ENCODE results near the gene C15orf40. TPM values are rescaled to one million over a fixed set of nuclear protein-coding genes. Genes with fewer than 3 reads are reported as not detected.

C15orf40 gene
- total and polyA plus RNA-seq, 8 donors: 13.0 to 26.7 (median 23.6) TPM

GRCh38 chr15:82985688-82986441 is 25.6 kb downstream of the C15orf40 start, which contains the start of gene RAMAC:
TSS of gene RAMAC (plus strand) at chr15:82986210. CDS start at chr15:82989019, 2,809 bp downstream.
- H3K4me3 ChIP-seq: peak within 1 kb of the TSS; percentile 73 to 79
- H3K27ac ChIP-seq: peak within 1 kb of the TSS; percentile 78 to 80
- DNase-seq: peak; percentile 92 to 95 (median 94)
- no peak for TF ChIP-seq CTCF (IDR thresholded peaks at IDR 0.05)
- ATAC-seq: peak; percentile 97
- no peaks in the 10 kb centered on the region for H3K27me3 ChIP-seq
- H3K4me1 ChIP-seq: peaks cover 0 to 20% of the 10 kb centered on the region in 2 donors
- H3K9me3 ChIP-seq: no peaks in the 10 kb centered on the region
- H3K36me3 ChIP-seq: peaks cover 0 to 23% of the 10 kb centered on the region in 2 donors
- intact Hi-C loops (cut with DNase I): no loop called here

- DNase-seq: no peak
- Histone ChIP-seq H3K27ac (no peak overlapping the region), H3K9me3 (no peaks in the 10 kb centered on the region), H3K27me3 (no peaks in the 10 kb centered on the region), H3K4me1 (peaks cover 0 to 7% of the 10 kb centered on the region in 2 donors), H3K36me3 (no peaks in the 10 kb centered on the region), H3K4me3 (no peak overlapping the region)
- intact Hi-C loops (cut with DNase I): no loop called here
- no peak for ATAC-seq
- no peak for TF ChIP-seq CTCF (IDR thresholded peaks at IDR 0.05)
Measured at GRCh38 chr15:82980981-82981380, 30.5 kb downstream of the C15orf40 start.

- no peak overlapping the region for H3K27ac ChIP-seq
- TF ChIP-seq CTCF (IDR thresholded peaks at IDR 0.05): no peak
- ATAC-seq (no peak), DNase-seq (no peak)
- intact Hi-C loops (cut with DNase I): no loop called here
- no peak overlapping the region for H3K4me3 ChIP-seq
- H3K4me1 ChIP-seq: no peaks in the 10 kb centered on the region
- no peaks in the 10 kb centered on the region for H3K36me3 ChIP-seq
- no peaks in the 10 kb centered on the region for H3K27me3 ChIP-seq
- no peaks in the 10 kb centered on the region for H3K9me3 ChIP-seq
Measured at GRCh38 chr15:82979726-82980125, 31.7 kb downstream of the C15orf40 start.

GRCh38 chr15:82978438-82978837 is 33.0 kb downstream of the C15orf40 start:
- DNase-seq: no peak
- Histone ChIP-seq H3K36me3 (no peaks in the 10 kb centered on the region), H3K4me3 (no peak overlapping the region), H3K27ac (no peak overlapping the region), H3K9me3 (no peaks in the 10 kb centered on the region), H3K27me3 (no peaks in the 10 kb centered on the region), H3K4me1 (no peaks in the 10 kb centered on the region)
- intact Hi-C loops (cut with DNase I): no loop called here
- no peak for TF ChIP-seq CTCF (IDR thresholded peaks at IDR 0.05)
- ATAC-seq: no peak

GRCh38 chr15:82977076-82977475 is 34.4 kb downstream of the C15orf40 start:
- Histone ChIP-seq H3K4me1 (no peaks in the 10 kb centered on the region), H3K4me3 (no peak overlapping the region), H3K36me3 (no peaks in the 10 kb centered on the region), H3K27me3 (no peaks in the 10 kb centered on the region), H3K9me3 (no peaks in the 10 kb centered on the region), H3K27ac (no peak overlapping the region)
- TF ChIP-seq CTCF (IDR thresholded peaks at IDR 0.05): no peak
- intact Hi-C loops (cut with DNase I): no loop called here
- ATAC-seq (no peak), DNase-seq (no peak)
